Endothelial cell of umbilical vein (primary cell): ENCODE measurements around the gene TJP1. TPM values are rescaled to one million over a fixed set of nuclear protein-coding genes. Genes with fewer than 3 reads are reported as not detected.

Source experiments
- BruUV-seq: library from RNA; stranded (reverse); fragments of 400-500 nt; replicated peaks from 2 replicates; lab custom pipeline; 2021; lab: Mats Ljungman, UMichigan
- CTCF ChIA-PET: fragments of 300-600, 350-600 bp; sonication (Branson Sonifier 250); formaldehyde crosslinking; loops from one replicate; lab custom pipeline; 2021; ENCODE audit warnings: antibody characterized with exemption, inconsistent platforms; lab: Charles Lee
- POLR2A ChIA-PET: fragments of 300-600, 350-600 bp; sonication (Branson Sonifier 250); formaldehyde crosslinking; loops from one replicate; lab custom pipeline; 2021; ENCODE audit warnings: antibody characterized with exemption, inconsistent platforms; lab: Charles Lee
- DNase-seq: peaks from one replicate; pipeline ENCODE4 v3.0.0-alpha.2; 2011; ENCODE audit warnings: low read depth, low spot score
- FAIRE-seq: peaks from 2 replicates; lab custom pipeline; 2011; peaks lifted over from hg19 to GRCh38; lab: Jason Lieb, UNC
- H2AFZ ChIP-seq: 2 replicates; pipeline ENCODE4 v1.6.0; 2012; ENCODE audit warnings: low read depth, low read length, control low read depth, inconsistent platforms
- H3K27ac ChIP-seq: 2 replicates; pipeline ENCODE4 v1.5.1; 2011; ENCODE audit warnings: low read depth, mild to moderate bottlenecking, control low read depth, low read length, moderate library complexity; ENCODE audit not compliant: insufficient read depth
- H3K27me3 ChIP-seq, 2 experiments: 2 replicates each; pipeline versions ENCODE4 v1.6.0 to v1.6.1; 2011; ENCODE audit warnings: low read length in 2 of 2, mixed read lengths in 1 of 2; ENCODE audit not compliant: control insufficient read depth in 2 of 2, insufficient read depth in 2 of 2
- H3K36me3 ChIP-seq, 2 experiments: 2 replicates in 1 of 2; 3 replicates in 1 of 2; pipeline ENCODE4 v1.5.1; 2011; ENCODE audit warnings: low read length in 2 of 2, mild to moderate bottlenecking in 1 of 2, moderate library complexity in 1 of 2; ENCODE audit not compliant: control insufficient read depth in 2 of 2, insufficient read depth in 2 of 2; ENCODE audit errors: extremely low read depth in 1 of 2
- H3K4me1 ChIP-seq: 3 replicates; pipeline ENCODE4 v1.5.1; 2011; ENCODE audit warnings: mild to moderate bottlenecking, low read length; ENCODE audit not compliant: control insufficient read depth, insufficient read depth; ENCODE audit errors: extremely low read depth
- H3K4me2 ChIP-seq: 2 replicates; pipeline ENCODE4 v1.6.1; 2011; ENCODE audit warnings: low read length, control low read depth, mixed read lengths; ENCODE audit not compliant: insufficient read depth
- H3K4me3 ChIP-seq, 3 experiments: fragments of 200-600 bp in 1 of 3; sonication (generic), shearing (Covaris generic) in 1 of 3; replicated peaks in 1 of 3; 2 replicates each; pipeline ENCODE4 v1.5.1; 2011 to 2016; ENCODE audit warnings: control low read depth in 3 of 3, low read length in 3 of 3, mild to moderate bottlenecking in 2 of 3, inconsistent platforms in 1 of 3, low read depth in 1 of 3, moderate library complexity in 1 of 3; ENCODE audit not compliant: insufficient read depth in 1 of 3
- H3K79me2 ChIP-seq: 2 replicates; pipeline ENCODE4 v1.6.0; 2012; ENCODE audit warnings: low read length, inconsistent platforms; ENCODE audit not compliant: control insufficient read depth, insufficient read depth
- H3K9ac ChIP-seq: replicated peaks from 2 replicates; pipeline ENCODE3; 2011; ENCODE audit warnings: low read length, control low read depth; ENCODE audit not compliant: insufficient read depth; ENCODE audit errors: extremely low read depth
- H3K9me1 ChIP-seq: replicated peaks from 3 replicates; pipeline ENCODE4 v1.6.0; 2011; ENCODE audit warnings: mild to moderate bottlenecking, low read length; ENCODE audit not compliant: control insufficient read depth, insufficient read depth; ENCODE audit errors: extremely low read depth
- H3K9me3 ChIP-seq: replicated peaks from 2 replicates; pipeline ENCODE4 v1.5.1; 2012; ENCODE audit warnings: low read length, inconsistent platforms; ENCODE audit not compliant: control insufficient read depth, insufficient read depth
- H4K20me1 ChIP-seq: replicated peaks from 2 replicates; pipeline ENCODE3; 2011; ENCODE audit warnings: mild to moderate bottlenecking, low read length; ENCODE audit not compliant: control insufficient read depth, insufficient read depth; ENCODE audit errors: extremely low read depth
- CTCF ChIP-seq, 2 donors: IDR thresholded peaks; 1 replicate in 1 of 2; 2 replicates in 1 of 2; pipeline ENCODE4 v1.5.1; 2011; ENCODE audit warnings: low read length in 2 of 2, mild to moderate bottlenecking in 2 of 2, moderate library complexity in 2 of 2, control low read depth in 1 of 2, inconsistent platforms in 1 of 2, low read depth in 1 of 2; ENCODE audit not compliant: insufficient read depth in 1 of 2; ENCODE audit errors: extremely low read depth in 1 of 2
- EZH2 ChIP-seq: IDR thresholded peaks from 2 replicates; pipeline ENCODE4 v1.6.1; 2012; ENCODE audit warnings: borderline replicate concordance, low read depth, mild to moderate bottlenecking, moderate library complexity, low read length, inconsistent platforms; ENCODE audit not compliant: severe bottlenecking
- FOS ChIP-seq: IDR thresholded peaks from 2 replicates; pipeline ENCODE4 v1.6.1; 2011; ENCODE audit warnings: mild to moderate bottlenecking, low read length, moderate library complexity, borderline replicate concordance; ENCODE audit not compliant: insufficient read depth
- GATA2 ChIP-seq: IDR thresholded peaks from 2 replicates; pipeline ENCODE4 v1.7.0; 2011; ENCODE audit warnings: low read depth, mild to moderate bottlenecking, moderate library complexity, mixed read lengths, low read length; ENCODE audit not compliant: insufficient read length, insufficient read depth
- JUN ChIP-seq: IDR thresholded peaks from 2 replicates; pipeline ENCODE4 v1.6.1; 2011; ENCODE audit warnings: borderline replicate concordance, low read depth; ENCODE audit not compliant: insufficient read length, insufficient read depth
- MAX ChIP-seq: IDR thresholded peaks from 2 replicates; pipeline ENCODE4 v1.6.1; 2011; ENCODE audit not compliant: insufficient read depth, insufficient read length
- MYC ChIP-seq: IDR thresholded peaks from one replicate; pipeline ENCODE4 v1.6.1; 2011; ENCODE audit warnings: mild to moderate bottlenecking, low read depth, low read length
- POLR2A ChIP-seq: IDR thresholded peaks from 2 replicates; pipeline ENCODE4 v1.6.1; 2012; ENCODE audit warnings: low read depth, mild to moderate bottlenecking, control low read depth, low read length
- POLR2AphosphoS5 ChIP-seq: IDR thresholded peaks from 2 replicates; pipeline ENCODE4 v1.6.1; 2012; ENCODE audit warnings: low read depth, mild to moderate bottlenecking, control low read depth, low read length, moderate library complexity; ENCODE audit not compliant: insufficient read depth
- dilution Hi-C: fragments of 300-500 bp; cut with MboI; formaldehyde crosslinking; loops from one replicate; pipeline ENCODE4 v1.15.0; 2019; ENCODE audit warnings: low sequenced_read_pairs; ENCODE audit not compliant: extremely low pct_ligation_motif_present
- intact Hi-C: fragments of 100-400 bp; cut with micrococcal nuclease; formaldehyde crosslinking; loops from one replicate; pipeline ENCODE4 v1.10.0; 2022
- polyA plus RNA-seq, 4 experiments: library from polyadenylated mRNA; depleted of rRNA in 3 of 4; stranded (reverse) in 3 of 4; unstranded in 1 of 4; fragments of >200 nt; gene quantifications; 2 replicates each; pipeline versions ENCODE4 v1.2.1 to v1.2.3, GENCODE V29; 2011 to 2012; ENCODE audit warnings: missing spikeins in 1 of 4
- total RNA-seq: library from RNA; stranded (reverse); gene quantifications from 2 replicates; pipeline ENCODE4 v1.2.3, GENCODE V29; 2021

The TJP1 gene
- total and polyA plus RNA-seq, 2 donors (not counting 3 experiments of a cell fraction or from before 2014, with no cell fraction given): 45.6 to 128 TPM

GRCh38 chr15:29695489-29696167 lies 126.6 kb downstream of the TJP1 start:
- no peaks in the 10 kb centered on the region for H3K27me3 ChIP-seq
- H3K36me3 ChIP-seq: peaks cover 0 to 2% of the 10 kb centered on the region in 2 experiments
- no peak overlapping the region for H3K4me2 ChIP-seq
- TF ChIP-seq MAX: no peak
- TF ChIP-seq FOS: no peak
- TF ChIP-seq POLR2AphosphoS5: no peak
- TF ChIP-seq POLR2A: no peak
- no peak for TF ChIP-seq CTCF (IDR thresholded peaks at IDR 0.05; ENCODE audit: extremely low read depth in 1 of 2, insufficient read depth in 1 of 2, low read depth in 1 of 2, low read length in 2 of 2)
- no peak for TF ChIP-seq EZH2
- no peak for TF ChIP-seq MYC
- TF ChIP-seq JUN: no peak
- no peak for TF ChIP-seq GATA2
- intact Hi-C loops (loop anchor here (5.0 kb wide), 3 partner anchors 42 to 127 kb away; partner anchors contain the start of gene TJP1), dilution Hi-C loops (no loop called here)
- no TSS peak for BruUV-seq
- peaks cover 23% of the 10 kb centered on the region for H3K4me1 ChIP-seq
- ChIA-PET CTCF (no interaction called here), POLR2A (no interaction called here)
- H2AFZ ChIP-seq: no peak overlapping the region
- H3K79me2 ChIP-seq: no peaks in the 10 kb centered on the region
- DNase-seq: no peak
- no peaks in the 10 kb centered on the region for H3K9me1 ChIP-seq
- no peak overlapping the region for H3K27ac ChIP-seq
- H3K9ac ChIP-seq: no peak overlapping the region
- H4K20me1 ChIP-seq: no peaks in the 10 kb centered on the region
- no peak overlapping the region for H3K4me3 ChIP-seq
- H3K9me3 ChIP-seq: no peaks in the 10 kb centered on the region
- no peak for FAIRE-seq
